ENCODE measurements around the gene BHLHE40.

The BHLHE40 gene

DNA sequence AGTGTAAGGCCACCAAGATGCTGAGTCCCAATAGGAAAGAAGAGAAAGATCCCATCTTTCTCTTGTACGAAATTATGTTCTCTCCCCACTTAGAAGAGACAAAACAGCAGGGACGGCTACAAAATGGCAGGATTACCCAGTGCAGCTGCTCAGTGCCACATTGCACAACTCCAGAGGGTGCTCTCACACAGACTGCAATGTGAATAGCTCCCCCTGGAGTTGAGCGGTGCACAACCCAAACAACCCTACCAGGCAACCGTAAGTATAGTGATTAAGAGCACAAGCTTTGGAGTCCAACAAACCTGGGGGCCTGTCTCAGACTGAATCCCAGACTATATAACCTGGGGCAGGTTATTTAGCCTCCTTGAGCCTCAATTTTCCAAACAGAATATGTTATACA lies 3.1 kb upstream of the BHLHE40 start:
- Histone ChIP-seq H3K9ac (ENCODE audit: low read length) (no peak overlapping the region), H3K27me3 (ENCODE audit: low read length) (no peaks in the 10 kb centered on the region), H3K4me2 (ENCODE audit: low read depth, low read length, poor library complexity, severe bottlenecking) (no peak overlapping the region), H3K9me2 (replicated peaks; ENCODE audit: insufficient read depth, low read length) (no peaks in the 10 kb centered on the region), H3K4me3 (ENCODE audit: insufficient read depth, low read length, poor library complexity, severe bottlenecking) (no peak overlapping the region), H3F3A (ENCODE audit: insufficient read depth) (peaks cover 6% of the 10 kb centered on the region; the same call in 1 of the 2 replicates), H3K79me2 (ENCODE audit: insufficient read depth, low read length) (no peaks in the 10 kb centered on the region; the same call in 1 of the 2 replicates), H3K9me3 (ENCODE audit: insufficient read depth, low read length) (no peaks in the 10 kb centered on the region), H4K20me1 (ENCODE audit: low read depth, low read length) (no peaks in the 10 kb centered on the region), H2AFZ (ENCODE audit: low read depth, low read length, severe bottlenecking) (no peak overlapping the region), H3K36me3 (ENCODE audit: low read length) (peaks cover 3% of the 10 kb centered on the region; the same call in 1 of the 2 replicates), H3K27ac (ENCODE audit: low read depth, low read length) (no peak overlapping the region)
- TF ChIP-seq EZH2phosphoT487 (conservative IDR thresholded peaks at IDR 0.05; ENCODE audit: low read length): no peak
- TF ChIP-seq, protein P1, sequence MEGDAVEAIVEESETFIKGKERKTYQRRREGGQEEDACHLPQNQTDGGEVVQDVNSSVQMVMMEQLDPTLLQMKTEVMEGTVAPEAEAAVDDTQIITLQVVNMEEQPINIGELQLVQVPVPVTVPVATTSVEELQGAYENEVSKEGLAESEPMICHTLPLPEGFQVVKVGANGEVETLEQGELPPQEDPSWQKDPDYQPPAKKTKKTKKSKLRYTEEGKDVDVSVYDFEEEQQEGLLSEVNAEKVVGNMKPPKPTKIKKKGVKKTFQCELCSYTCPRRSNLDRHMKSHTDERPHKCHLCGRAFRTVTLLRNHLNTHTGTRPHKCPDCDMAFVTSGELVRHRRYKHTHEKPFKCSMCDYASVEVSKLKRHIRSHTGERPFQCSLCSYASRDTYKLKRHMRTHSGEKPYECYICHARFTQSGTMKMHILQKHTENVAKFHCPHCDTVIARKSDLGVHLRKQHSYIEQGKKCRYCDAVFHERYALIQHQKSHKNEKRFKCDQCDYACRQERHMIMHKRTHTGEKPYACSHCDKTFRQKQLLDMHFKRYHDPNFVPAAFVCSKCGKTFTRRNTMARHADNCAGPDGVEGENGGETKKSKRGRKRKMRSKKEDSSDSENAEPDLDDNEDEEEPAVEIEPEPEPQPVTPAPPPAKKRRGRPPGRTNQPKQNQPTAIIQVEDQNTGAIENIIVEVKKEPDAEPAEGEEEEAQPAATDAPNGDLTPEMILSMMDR (IDR thresholded peaks at IDR 0.05; ENCODE audit: insufficient read depth, low read length, poor library complexity, severe bottlenecking): peak; percentile 46

DNA sequence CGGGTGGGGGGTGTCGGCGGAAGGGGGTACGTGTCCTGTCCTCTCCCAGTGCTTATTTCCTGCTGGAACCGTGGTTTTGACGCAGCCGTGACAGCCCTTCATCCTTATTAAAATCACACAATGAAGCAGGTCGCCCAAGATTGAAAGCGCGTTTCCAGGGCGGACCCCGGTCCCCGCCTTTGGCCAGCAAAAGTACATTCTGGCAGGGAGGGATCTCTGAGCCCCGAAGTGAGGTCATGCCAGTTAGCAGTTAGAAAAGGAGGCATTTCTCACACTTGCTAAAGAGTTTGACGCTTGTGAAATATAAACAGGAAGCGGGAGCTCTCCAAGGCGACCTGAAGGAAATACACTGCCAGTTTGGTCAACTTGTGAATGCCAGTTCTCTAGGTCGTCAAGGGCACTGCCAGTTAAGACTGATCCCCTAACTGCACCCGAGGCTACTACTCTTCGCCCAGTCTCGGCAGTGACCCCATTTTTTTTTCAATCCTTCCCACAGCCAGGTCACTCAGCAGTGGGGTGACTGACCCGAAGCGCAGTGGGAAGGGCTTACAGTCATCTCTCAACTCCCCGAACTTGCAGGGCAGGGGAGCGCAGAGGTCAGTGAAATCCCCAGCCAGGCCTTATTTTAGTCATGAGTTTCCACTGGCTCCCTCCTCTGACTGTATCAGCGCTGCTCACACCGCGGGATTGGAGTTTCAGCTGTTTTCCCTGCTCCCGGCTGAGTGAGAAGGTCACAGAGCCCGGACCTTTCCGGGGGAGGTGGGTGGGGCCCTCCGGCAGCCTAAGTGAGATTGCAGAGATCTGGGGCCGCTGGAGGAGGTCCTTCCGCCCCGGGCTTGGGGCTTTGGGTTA lies 2.0 kb upstream of the BHLHE40 start:
- 0 out of 2 replicates have a peak, but pooled peaks cover 6% of the 10 kb centered on the region for H4K20me1 ChIP-seq (ENCODE audit: low read depth, low read length)
- peak overlapping the region; percentile 63 for H3K9ac ChIP-seq (ENCODE audit: low read length)
- TF ChIP-seq EZH2phosphoT487 (conservative IDR thresholded peaks at IDR 0.05; ENCODE audit: low read length): no peak
- TF ChIP-seq, protein P1 (IDR thresholded peaks at IDR 0.05; ENCODE audit: insufficient read depth, low read length, poor library complexity, severe bottlenecking): no peak
- H3F3A ChIP-seq (ENCODE audit: insufficient read depth): peaks cover 11% of the 10 kb centered on the region; the same call in 1 of the 2 replicates
- no peaks in the 10 kb centered on the region for H3K9me3 ChIP-seq (ENCODE audit: insufficient read depth, low read length)
- H3K4me3 ChIP-seq (ENCODE audit: insufficient read depth, low read length, poor library complexity, severe bottlenecking): peak overlapping the region; percentile 56
- H3K9me2 ChIP-seq (replicated peaks; ENCODE audit: insufficient read depth, low read length): no peaks in the 10 kb centered on the region
- H2AFZ ChIP-seq (ENCODE audit: low read depth, low read length, severe bottlenecking): peak overlapping the region; percentile 77
- peak overlapping the region; percentile 91 for H3K27ac ChIP-seq (ENCODE audit: low read depth, low read length)
- H3K27me3 ChIP-seq (ENCODE audit: low read length): no peaks in the 10 kb centered on the region
- H3K4me2 ChIP-seq (ENCODE audit: low read depth, low read length, poor library complexity, severe bottlenecking): peak overlapping the region; percentile 64
- H3K79me2 ChIP-seq (ENCODE audit: insufficient read depth, low read length): no peaks in the 10 kb centered on the region; the same call in 1 of the 2 replicates
- peaks cover 14% of the 10 kb centered on the region for H3K36me3 ChIP-seq (ENCODE audit: low read length)

DNA sequence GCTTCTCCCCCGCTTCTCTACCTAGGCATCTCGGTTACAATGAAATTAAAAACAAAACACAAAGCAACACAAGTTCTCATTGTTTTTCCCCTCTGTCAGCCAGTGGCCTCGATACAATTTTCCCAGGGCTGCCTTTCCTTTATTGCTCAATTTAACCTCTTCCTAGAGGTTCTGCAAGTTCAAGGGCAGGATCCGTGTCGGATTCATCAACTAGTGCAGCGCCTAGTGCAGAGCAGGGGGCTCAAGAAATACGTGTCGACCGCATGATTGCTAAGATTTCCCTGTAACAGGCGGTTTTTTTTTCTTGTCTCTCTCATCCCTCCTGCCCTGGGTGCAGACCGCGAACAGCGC lies 1.4 kb upstream of the BHLHE40 start:
- 0 out of 2 replicates have a peak, but pooled peaks cover 6% of the 10 kb centered on the region for H4K20me1 ChIP-seq (ENCODE audit: low read depth, low read length)
- H3K79me2 ChIP-seq (ENCODE audit: insufficient read depth, low read length): no peaks in the 10 kb centered on the region; the same call in 1 of the 2 replicates
- no peaks in the 10 kb centered on the region for H3K9me2 ChIP-seq (replicated peaks; ENCODE audit: insufficient read depth, low read length)
- H2AFZ ChIP-seq (ENCODE audit: low read depth, low read length, severe bottlenecking): peak overlapping the region; percentile 77
- peak overlapping the region; percentile 56 for H3K4me3 ChIP-seq (ENCODE audit: insufficient read depth, low read length, poor library complexity, severe bottlenecking)
- H3F3A ChIP-seq (ENCODE audit: insufficient read depth): peaks cover 11% of the 10 kb centered on the region; the same call in 1 of the 2 replicates
- peak overlapping the region; percentile 91 for H3K27ac ChIP-seq (ENCODE audit: low read depth, low read length)
- peaks cover 18% of the 10 kb centered on the region for H3K36me3 ChIP-seq (ENCODE audit: low read length)
- peak overlapping the region; percentile 63 for H3K9ac ChIP-seq (ENCODE audit: low read length)
- TF ChIP-seq, protein P1 (IDR thresholded peaks at IDR 0.05; ENCODE audit: insufficient read depth, low read length, poor library complexity, severe bottlenecking): no peak
- TF ChIP-seq EZH2phosphoT487 (conservative IDR thresholded peaks at IDR 0.05; ENCODE audit: low read length): no peak
- no peaks in the 10 kb centered on the region for H3K9me3 ChIP-seq (ENCODE audit: insufficient read depth, low read length)
- H3K4me2 ChIP-seq (ENCODE audit: low read depth, low read length, poor library complexity, severe bottlenecking): peak overlapping the region; percentile 64
- no peaks in the 10 kb centered on the region for H3K27me3 ChIP-seq (ENCODE audit: low read length)
